H9 (cell line): ENCODE data around the gene CACNA2D3. TPM values are rescaled to one million over a fixed set of nuclear protein-coding genes. Genes with fewer than 3 reads are reported as not detected.

Experiments
- DNase-seq: peaks from one replicate; pipeline ENCODE4 v3.0.0-alpha.2; 2017
- H2AFZ ChIP-seq: one replicate; pipeline ENCODE4 v1.6.1; 2013; ENCODE audit warnings: mild to moderate bottlenecking, low read length, control low read depth, moderate library complexity
- H2AK5ac ChIP-seq: 2 replicates; pipeline ENCODE4 v1.6.1; 2013; ENCODE audit warnings: low read length, control low read depth, mixed read lengths; ENCODE audit not compliant: insufficient read length
- H2BK120ac ChIP-seq: one replicate; pipeline ENCODE4 v1.6.1; 2013; ENCODE audit warnings: low read depth, mild to moderate bottlenecking, low read length, control low read depth, inconsistent platforms; ENCODE audit not compliant: poor library complexity, severe bottlenecking
- H2BK12ac ChIP-seq: 2 replicates; pipeline ENCODE4 v1.6.1; 2013; ENCODE audit warnings: low read length, control low read depth, mixed read lengths, low read depth; ENCODE audit not compliant: insufficient read length
- H2BK15ac ChIP-seq: 2 replicates; pipeline ENCODE4 v1.6.1; 2013; ENCODE audit warnings: low read depth, low read length, control low read depth
- H2BK20ac ChIP-seq: one replicate; pipeline ENCODE4 v1.6.1; 2013; ENCODE audit warnings: low read depth, mild to moderate bottlenecking, low read length, control low read depth, inconsistent platforms; ENCODE audit not compliant: poor library complexity, severe bottlenecking
- H2BK5ac ChIP-seq: 2 replicates; pipeline ENCODE4 v1.6.1; 2013; ENCODE audit warnings: low read length, control low read depth, mixed read lengths; ENCODE audit not compliant: insufficient read length
- H3K14ac ChIP-seq: 2 replicates; pipeline ENCODE4 v1.6.1; 2013; ENCODE audit warnings: low read length, control low read depth; ENCODE audit not compliant: insufficient read depth
- H3K18ac ChIP-seq: 2 replicates; pipeline ENCODE4 v1.6.1; 2013; ENCODE audit warnings: low read depth, mild to moderate bottlenecking, mixed read lengths, low read length, control low read depth; ENCODE audit not compliant: insufficient read length
- H3K23ac ChIP-seq: 2 replicates; pipeline ENCODE4 v1.6.1; 2013; ENCODE audit warnings: low read length, control low read depth, mixed read lengths, low read depth; ENCODE audit not compliant: insufficient read length
- H3K23me2 ChIP-seq: 2 replicates; pipeline ENCODE4 v1.6.1; 2013; ENCODE audit warnings: low read depth, mild to moderate bottlenecking, mixed read lengths, low read length, control low read depth; ENCODE audit not compliant: insufficient read length, poor library complexity, severe bottlenecking
- H3K27ac ChIP-seq: 2 replicates; pipeline ENCODE4 v1.5.1; 2013; ENCODE audit warnings: low read length, control low read depth, mixed read lengths, low read depth; ENCODE audit not compliant: insufficient read length
- H3K27me3 ChIP-seq: 2 replicates; pipeline ENCODE4 v1.6.1; 2013; ENCODE audit warnings: low read length, control low read depth, inconsistent platforms; ENCODE audit not compliant: insufficient read depth
- H3K4ac ChIP-seq: 2 replicates; pipeline ENCODE4 v1.6.1; 2013; ENCODE audit warnings: low read depth, mild to moderate bottlenecking, control low read depth, inconsistent platforms, low read length, moderate library complexity
- H3K4me1 ChIP-seq: 2 replicates; pipeline ENCODE4 v1.6.1; 2013; ENCODE audit warnings: low read length, control low read depth, inconsistent platforms; ENCODE audit not compliant: insufficient read depth
- H3K4me2 ChIP-seq: 2 replicates; pipeline ENCODE4 v1.6.1; 2013; ENCODE audit warnings: low read length, control low read depth, mixed read lengths; ENCODE audit not compliant: insufficient read length, insufficient read depth
- H3K56ac ChIP-seq: 2 replicates; pipeline ENCODE4 v1.6.1; 2013; ENCODE audit warnings: low read depth, mild to moderate bottlenecking, mixed read lengths, low read length, control low read depth; ENCODE audit not compliant: insufficient read length
- H3K79me1 ChIP-seq: 2 replicates; pipeline ENCODE4 v1.6.1; 2013; ENCODE audit warnings: low read depth, mild to moderate bottlenecking, moderate library complexity, low read length, control low read depth, inconsistent platforms; ENCODE audit not compliant: insufficient read depth, poor library complexity, severe bottlenecking
- H3K79me2 ChIP-seq: 2 replicates; pipeline ENCODE4 v1.6.1; 2013; ENCODE audit warnings: low read length, control low read depth, inconsistent platforms; ENCODE audit not compliant: insufficient read depth
- H3K9ac ChIP-seq: 2 replicates; pipeline ENCODE4 v1.6.1; 2013; ENCODE audit warnings: low read length, control low read depth, mixed read lengths; ENCODE audit not compliant: insufficient read length; ENCODE audit errors: extremely low read depth
- H3K9me3 ChIP-seq: one replicate; pipeline ENCODE4 v1.6.1; 2013; ENCODE audit warnings: low read depth, low read length, inconsistent platforms; ENCODE audit not compliant: control insufficient read depth
- H3T11ph ChIP-seq: one replicate; pipeline ENCODE4 v1.6.1; 2013; ENCODE audit warnings: mild to moderate bottlenecking, low read length, control low read depth, inconsistent platforms
- H4K20me1 ChIP-seq: one replicate; pipeline ENCODE4 v1.6.1; 2013; ENCODE audit not compliant: control insufficient read depth, insufficient read length, insufficient read depth
- H4K5ac ChIP-seq: 2 replicates; pipeline ENCODE4 v1.6.1; 2013; ENCODE audit warnings: low read depth, mild to moderate bottlenecking, mixed read lengths, low read length, control low read depth; ENCODE audit not compliant: insufficient read length
- H4K8ac ChIP-seq: replicated peaks from 2 replicates; pipeline ENCODE4 v1.6.1; 2013; ENCODE audit warnings: low read length, control low read depth, mixed read lengths, low read depth; ENCODE audit not compliant: insufficient read length
- H4K91ac ChIP-seq: 2 replicates; pipeline ENCODE4 v1.6.1; 2013; ENCODE audit warnings: low read depth, mild to moderate bottlenecking, moderate library complexity, mixed read lengths, low read length, control low read depth; ENCODE audit not compliant: insufficient read length
- H3K27ac Mint-ChIP-seq, 3 experiments: 2 replicates in 2 of 3; 3 replicates in 1 of 3; pipeline ENCODE4 v1.8.0; 2020 to 2021; ENCODE audit warnings: mixed read lengths in 3 of 3, mild to moderate bottlenecking in 1 of 3, moderate library complexity in 1 of 3
- H3K27me3 Mint-ChIP-seq: 2 replicates; pipeline ENCODE4 v1.8.0; 2021; ENCODE audit warnings: low read depth, mild to moderate bottlenecking, moderate library complexity, mixed read lengths
- H3K36me3 Mint-ChIP-seq, 3 experiments: 2 replicates in 2 of 3; 3 replicates in 1 of 3; pipeline ENCODE4 v1.8.0; 2020 to 2021; ENCODE audit warnings: low read depth in 3 of 3, mixed read lengths in 3 of 3; ENCODE audit not compliant: insufficient read depth in 1 of 3
- H3K4me1 Mint-ChIP-seq, 2 experiments: 2 replicates each; pipeline ENCODE4 v1.8.0; 2020; ENCODE audit warnings: mixed read lengths in 2 of 2
- H3K4me3 Mint-ChIP-seq, 2 experiments: 2 replicates in 1 of 2; 3 replicates in 1 of 2; pipeline ENCODE4 v1.8.0; 2020 to 2021; ENCODE audit warnings: mild to moderate bottlenecking in 2 of 2, mixed read lengths in 2 of 2, moderate library complexity in 1 of 2
- H3K9me3 Mint-ChIP-seq, 2 experiments: 2 replicates in 1 of 2; 3 replicates in 1 of 2; pipeline ENCODE4 v1.8.0; 2020; ENCODE audit warnings: mild to moderate bottlenecking in 2 of 2, mixed read lengths in 2 of 2, moderate library complexity in 1 of 2
- CTCF ChIP-seq: fragments of 200-600 bp; sonication (generic); conservative IDR thresholded peaks from 3 replicates; pipeline ENCODE4 v1.8.0; 2021; ENCODE audit warnings: antibody characterized with exemption, mild to moderate bottlenecking
- WGBS: extraction: QIAGEN DNeasy Blood & Tissue Kit; methylation state at CpG from one replicate; pipeline ENCODE4 v1.1.7; 2013; ENCODE audit warnings: missing lambda C conversion rate, low lambda C conversion rate, mixed read lengths; ENCODE audit not compliant: insufficient read length; ENCODE audit errors: extremely low coverage; 5-methylcytosine and 5-hydroxymethylcytosine counted together
- total RNA-seq: library from RNA; stranded (reverse); gene quantifications from 2 replicates; pipeline ENCODE4 v1.2.1, GENCODE V29; 2021

CACNA2D3 gene
- total RNA-seq, 1 experiment from 2014 or later: 3.2 TPM

DNA sequence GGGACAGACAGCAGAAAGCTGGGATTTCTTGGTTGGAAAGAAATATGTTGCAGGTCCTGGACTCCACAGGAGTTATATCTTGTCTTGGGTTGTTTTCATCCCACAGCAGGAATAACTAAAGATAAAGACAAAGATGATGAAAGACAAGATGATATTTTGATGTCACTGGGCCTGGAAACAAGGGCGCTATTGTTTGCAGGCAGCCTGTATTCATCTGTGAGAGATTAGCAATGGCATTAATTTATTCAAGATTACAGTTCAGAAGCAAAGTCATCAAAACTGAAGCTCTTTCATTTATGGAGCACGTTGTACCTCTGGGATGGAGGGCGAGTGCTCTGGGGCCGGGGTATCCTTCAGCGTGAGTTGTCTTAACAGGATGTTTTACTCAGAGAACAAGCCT, 591.7 kb downstream of the CACNA2D3 start:
- Histone ChIP-seq H3K14ac (no peak overlapping the region), H4K5ac (no peak overlapping the region), H2AK5ac (no peak overlapping the region), H3K27me3 (no peaks in the 10 kb centered on the region), H4K20me1 (no peaks in the 10 kb centered on the region), H3K56ac (no peak overlapping the region), H2BK5ac (no peak overlapping the region), H2BK12ac (no peak overlapping the region), H3K23me2 (no peaks in the 10 kb centered on the region), H3K23ac (no peak overlapping the region), H3K27ac (no peak overlapping the region), H3K79me2 (no peaks in the 10 kb centered on the region; the same call in 1 of the 2 replicates), H3K18ac (no peak overlapping the region), H3T11ph (no peak overlapping the region), H3K4me1 (peaks cover 3% of the 10 kb centered on the region; the same call in 1 of the 2 replicates), H4K8ac (no peak overlapping the region), H2BK20ac (no peak overlapping the region), H3K79me1 (no peaks in the 10 kb centered on the region), H3K9me3 (no peaks in the 10 kb centered on the region), H2BK15ac (no peak overlapping the region), H3K4me2 (no peak overlapping the region), H4K91ac (no peak overlapping the region), H2BK120ac (no peak overlapping the region), H3K4ac (no peak overlapping the region), H3K9ac (no peak overlapping the region), H2AFZ (no peak overlapping the region)
- peaks cover 24 to 29% of the 10 kb centered on the region in 2 experiments for H3K4me1 Mint-ChIP-seq
- TF ChIP-seq CTCF: no peak
- no peak for DNase-seq
- no peak overlapping the region for H3K27ac Mint-ChIP-seq
- peaks cover 2 to 8% (median 7%) of the 10 kb centered on the region in 3 experiments; a peak in 5 of 7 replicates for H3K36me3 Mint-ChIP-seq
- H3K4me3 Mint-ChIP-seq: no peak overlapping the region
- H3K27me3 Mint-ChIP-seq: no peaks in the 10 kb centered on the region; the same call in 1 of the 2 replicates
- 0 out of 5 replicates have a peak, but pooled peaks cover 0 to 2% of the 10 kb centered on the region in 2 experiments for H3K9me3 Mint-ChIP-seq
- WGBS: no CpG with 5 or more reads among the region's 5 CpGs
